SK-N-SH treated with all-trans-retinoic acid at 6 μM for 48 hours (cell line): ENCODE data around the gene ACAP2.

ENCODE experiments used
- CSDC2 ChIP-seq: fragments of 250-450 bp; sonication (Bioruptor Pico); IDR thresholded peaks from 2 replicates; pipeline ENCODE4 v1.5.0; 2020; ENCODE audit warnings: mild to moderate bottlenecking, moderate library complexity
- ZNF70 ChIP-seq: fragments of 450-650 bp; formaldehyde crosslinking; IDR thresholded peaks from 2 replicates; pipeline ENCODE4 v1.5.0; 2020; ENCODE audit warnings: mild to moderate bottlenecking, moderate library complexity
- TF ChIP-seq, protein P1 (sequence below): fragments of 250-450 bp; sonication (Bioruptor Pico); IDR thresholded peaks from 2 replicates; pipeline ENCODE4 v1.5.1; 2020; ENCODE audit warnings: low read depth, mild to moderate bottlenecking, moderate library complexity

DNA sequence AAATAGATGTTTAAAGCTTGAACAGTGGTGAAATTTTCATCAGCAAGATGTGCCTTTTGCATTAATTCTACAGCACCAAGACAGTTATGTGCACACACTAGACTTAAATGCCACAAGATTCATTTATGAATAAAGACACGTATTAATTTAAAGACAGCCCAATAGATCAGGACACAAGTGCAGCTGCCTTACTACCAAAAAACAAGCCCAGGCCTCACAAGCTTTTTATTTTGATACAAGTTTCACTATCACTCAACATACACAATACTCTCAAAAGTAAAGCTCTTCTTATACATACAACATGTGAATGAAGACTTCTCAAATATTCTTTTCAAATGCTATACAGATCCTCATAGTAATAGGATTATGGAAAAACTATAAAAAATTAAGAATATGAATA, 2.4 kb downstream of the ACAP2 start:
- TF ChIP-seq, protein P1, sequence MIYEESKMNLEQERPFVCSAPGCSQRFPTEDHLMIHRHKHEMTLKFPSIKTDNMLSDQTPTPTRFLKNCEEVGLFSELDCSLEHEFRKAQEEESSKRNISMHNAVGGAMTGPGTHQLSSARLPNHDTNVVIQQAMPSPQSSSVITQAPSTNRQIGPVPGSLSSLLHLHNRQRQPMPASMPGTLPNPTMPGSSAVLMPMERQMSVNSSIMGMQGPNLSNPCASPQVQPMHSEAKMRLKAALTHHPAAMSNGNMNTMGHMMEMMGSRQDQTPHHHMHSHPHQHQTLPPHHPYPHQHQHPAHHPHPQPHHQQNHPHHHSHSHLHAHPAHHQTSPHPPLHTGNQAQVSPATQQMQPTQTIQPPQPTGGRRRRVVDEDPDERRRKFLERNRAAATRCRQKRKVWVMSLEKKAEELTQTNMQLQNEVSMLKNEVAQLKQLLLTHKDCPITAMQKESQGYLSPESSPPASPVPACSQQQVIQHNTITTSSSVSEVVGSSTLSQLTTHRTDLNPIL, result no peak
- TF ChIP-seq ZNF70 (CRISPR knock-in tag), result no peak
- no peak for TF ChIP-seq CSDC2 (CRISPR knock-in tag)
